ENCODE results near the gene TRPM5.

DNA sequence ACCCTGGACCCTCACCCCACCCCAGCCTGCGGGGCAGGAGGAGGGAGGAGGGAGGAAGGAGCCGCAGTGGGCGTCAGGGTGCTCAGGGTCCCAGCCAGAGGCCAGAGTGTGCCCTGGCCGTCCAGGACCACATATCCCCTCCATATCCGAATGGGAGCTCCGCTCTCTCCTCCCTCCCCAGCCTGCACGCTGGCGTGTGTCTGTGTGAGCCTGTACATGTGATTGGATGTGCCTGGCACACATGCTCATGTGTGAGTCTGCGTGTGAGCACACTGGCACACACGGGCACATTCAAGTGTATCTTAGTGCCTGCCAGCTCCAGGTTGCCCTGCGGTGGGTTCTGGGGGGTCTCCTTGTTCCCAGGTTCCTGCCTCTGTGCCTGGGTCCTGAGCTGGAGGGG lies 35.6 kb downstream of the TRPM5 start:
- TF ChIP-seq CTCF (conservative IDR thresholded peaks at IDR 0.05; ENCODE audit: low read length) (no peak), EZH2phosphoT487 (IDR thresholded peaks at IDR 0.05; ENCODE audit: borderline replicate concordance, low read depth, low read length) (no peak)

Measured in OCI-LY7 (cell line).